ENCODE measurements around the gene FAM241A. TPM values are rescaled to one million over a fixed set of nuclear protein-coding genes. Genes with fewer than 3 reads are reported as not detected.

The FAM241A gene
- total and polyA plus RNA-seq, 9 of the 15 experiments (the other 6 are each of a cell fraction or from before 2014, with no cell fraction given), result 2.3 to 8.5 (median 5.3) TPM

DNA sequence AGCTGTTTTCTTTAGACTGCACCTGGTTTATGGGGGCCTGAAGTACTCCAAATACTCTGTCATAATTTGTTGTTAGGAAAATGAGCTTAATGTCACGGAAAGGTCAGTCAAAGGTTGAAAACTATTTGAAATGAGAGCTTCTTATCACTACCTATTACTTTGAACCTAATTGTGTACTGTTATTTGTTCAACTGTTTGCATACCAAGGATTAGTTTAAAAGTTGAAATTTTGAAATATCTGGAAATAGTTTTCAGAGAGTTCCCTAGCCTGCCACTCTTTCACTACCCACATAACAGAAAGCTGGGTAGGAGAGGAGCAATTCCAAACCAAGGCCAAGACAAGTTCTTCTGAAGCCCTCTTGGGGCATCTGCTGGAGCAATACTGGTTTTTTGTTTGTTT lies 58.3 kb downstream of the FAM241A start:
- no peak for TF ChIP-seq TAF15 (IDR thresholded peaks at IDR 0.05; ENCODE audit: low read depth, low read length)
- intact Hi-C loops (cut with micrococcal nuclease), result no loop called here
- DNase-seq (ENCODE audit: extremely low read depth in 1 of 4, low spot score in 3 of 4) (no peak), ATAC-seq (peak; percentile 53; the same call in 2 of the 3 replicates), FAIRE-seq (no peak)
- H2AFZ ChIP-seq (ENCODE audit: low read depth, low read length), result no peak overlapping the region
- H3K9me1 ChIP-seq (ENCODE audit: control insufficient read depth, insufficient read depth, low read length), result no peaks in the 10 kb centered on the region
- no peaks in the 10 kb centered on the region for H3K79me2 ChIP-seq (ENCODE audit: control insufficient read depth, insufficient read depth, low read length)
- H3K27me3 ChIP-seq (ENCODE audit: control insufficient read depth in 2 of 2, insufficient read depth in 2 of 2, low read length in 2 of 2), result no peaks in the 10 kb centered on the region
- H4K20me1 ChIP-seq (replicated peaks; ENCODE audit: control insufficient read depth, insufficient read depth, low read length), result no peaks in the 10 kb centered on the region
- no peak overlapping the region for H3K4me3 ChIP-seq
- H3K4me2 ChIP-seq (ENCODE audit: insufficient read depth, low read length), result no peak overlapping the region
- no TSS peak for BruUV-seq (replicated peaks)
- no peaks in the 10 kb centered on the region for H3K36me3 ChIP-seq (ENCODE audit: control insufficient read depth, insufficient read depth, low read length)
- no peak overlapping the region for H3K9ac ChIP-seq (ENCODE audit: insufficient read depth in 1 of 2, low read depth in 2 of 2, low read length in 2 of 2)
- in situ Hi-C loops (cut with MboI), result no loop called here
- H3K4me1 ChIP-seq (replicated peaks in 1 of 2; ENCODE audit: control insufficient read depth in 2 of 2, insufficient read depth in 2 of 2, low read length in 2 of 2), result no peaks in the 10 kb centered on the region
- ChIA-PET POLR2A (interaction anchor here (0.6 to 1.0 kb wide), 2 partner anchors 14 to 93 kb away, joined by 3 read pairs; partner anchors contain the start of gene ALPK1), CTCF (ENCODE audit: low intra/inter-chr PET ratio) (no interaction called here)
- 63% methylated on average over 1 of the region's 1 CpG for WGBS (ENCODE audit: insufficient coverage, low coverage, missing lambda C conversion rate)
- H3K9me3 ChIP-seq (replicated peaks; ENCODE audit: control insufficient read depth, insufficient read depth, low read depth, low read length), result no peaks in the 10 kb centered on the region
- H3K27ac ChIP-seq (ENCODE audit: extremely low read depth, low read depth, low read length), result no peak overlapping the region

GRCh38 chr4:112206431-112206830 lies 61.2 kb downstream of the FAM241A start:
- Histone ChIP-seq H3K4me2 (ENCODE audit: insufficient read depth, low read length) (no peak overlapping the region), H3K9ac (ENCODE audit: insufficient read depth in 1 of 2, low read depth in 2 of 2, low read length in 2 of 2) (no peak overlapping the region), H3K4me3 (no peak overlapping the region), H3K27me3 (ENCODE audit: control insufficient read depth in 2 of 2, insufficient read depth in 2 of 2, low read length in 2 of 2) (no peaks in the 10 kb centered on the region), H4K20me1 (replicated peaks; ENCODE audit: control insufficient read depth, insufficient read depth, low read length) (no peaks in the 10 kb centered on the region), H2AFZ (ENCODE audit: low read depth, low read length) (no peak overlapping the region), H3K9me3 (replicated peaks; ENCODE audit: control insufficient read depth, insufficient read depth, low read depth, low read length) (no peaks in the 10 kb centered on the region), H3K36me3 (ENCODE audit: control insufficient read depth, insufficient read depth, low read length) (no peaks in the 10 kb centered on the region), H3K79me2 (ENCODE audit: control insufficient read depth, insufficient read depth, low read length) (no peaks in the 10 kb centered on the region), H3K4me1 (replicated peaks in 1 of 2; ENCODE audit: control insufficient read depth in 2 of 2, insufficient read depth in 2 of 2, low read length in 2 of 2) (no peaks in the 10 kb centered on the region), H3K27ac (ENCODE audit: extremely low read depth, low read depth, low read length) (no peak overlapping the region), H3K9me1 (ENCODE audit: control insufficient read depth, insufficient read depth, low read length) (no peaks in the 10 kb centered on the region)
- ATAC-seq (no peak), DNase-seq (ENCODE audit: extremely low read depth in 1 of 4, low spot score in 3 of 4) (no peak), FAIRE-seq (no peak)
- WGBS (ENCODE audit: insufficient coverage, low coverage, missing lambda C conversion rate), result 3% methylated on average over 2 of the region's 2 CpGs
- ChIA-PET CTCF (ENCODE audit: low intra/inter-chr PET ratio) (no interaction called here), POLR2A (no interaction called here)
- intact Hi-C loops (cut with micrococcal nuclease) (no loop called here), in situ Hi-C loops (cut with MboI) (no loop called here)
- no TSS peak for BruUV-seq (replicated peaks)
- TF ChIP-seq FOXM1 (IDR thresholded peaks at IDR 0.05; ENCODE audit: low read depth), result no peak
- TF ChIP-seq FOXM1 (CRISPR knock-in tag; IDR thresholded peaks at IDR 0.05; ENCODE audit: low read depth), result no peak
- TF ChIP-seq, protein P1, sequence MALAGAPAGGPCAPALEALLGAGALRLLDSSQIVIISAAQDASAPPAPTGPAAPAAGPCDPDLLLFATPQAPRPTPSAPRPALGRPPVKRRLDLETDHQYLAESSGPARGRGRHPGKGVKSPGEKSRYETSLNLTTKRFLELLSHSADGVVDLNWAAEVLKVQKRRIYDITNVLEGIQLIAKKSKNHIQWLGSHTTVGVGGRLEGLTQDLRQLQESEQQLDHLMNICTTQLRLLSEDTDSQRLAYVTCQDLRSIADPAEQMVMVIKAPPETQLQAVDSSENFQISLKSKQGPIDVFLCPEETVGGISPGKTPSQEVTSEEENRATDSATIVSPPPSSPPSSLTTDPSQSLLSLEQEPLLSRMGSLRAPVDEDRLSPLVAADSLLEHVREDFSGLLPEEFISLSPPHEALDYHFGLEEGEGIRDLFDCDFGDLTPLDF (CRISPR knock-in tag; IDR thresholded peaks at IDR 0.05), result no peak
- no peak for TF ChIP-seq TRIM25 (IDR thresholded peaks at IDR 0.05; ENCODE audit: borderline replicate concordance)
- no peak for TF ChIP-seq ZNF232 (CRISPR knock-in tag; IDR thresholded peaks at IDR 0.05)
- TF ChIP-seq VEZF1 (CRISPR knock-in tag; IDR thresholded peaks at IDR 0.05), result no peak
- TF ChIP-seq PHTF2 (CRISPR knock-in tag; IDR thresholded peaks at IDR 0.05), result no peak
- no peak for TF ChIP-seq ATF7 (IDR thresholded peaks at IDR 0.05)
- TF ChIP-seq, protein P2, sequence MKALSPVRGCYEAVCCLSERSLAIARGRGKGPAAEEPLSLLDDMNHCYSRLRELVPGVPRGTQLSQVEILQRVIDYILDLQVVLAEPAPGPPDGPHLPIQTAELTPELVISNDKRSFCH (CRISPR knock-in tag; IDR thresholded peaks at IDR 0.05), result no peak
- TF ChIP-seq, protein P2 (tag; IDR thresholded peaks at IDR 0.05), result no peak
- TF ChIP-seq HDAC1 (IDR thresholded peaks at IDR 0.05), result no peak

All from K562 (cell line).